HepG2 (cell line): ENCODE results near the gene FAM50A. TPM values are rescaled to one million over a fixed set of nuclear protein-coding genes. Genes with fewer than 3 reads are reported as not detected.

Experiments
- CBX5 ChIP-seq: sonication (generic); formaldehyde crosslinking; IDR thresholded peaks from 2 replicates; pipeline ENCODE4 v1.4.0; 2020; ENCODE audit warnings: missing genetic modification reagents, borderline replicate concordance
- MXD4 ChIP-seq: IDR thresholded peaks from 2 replicates; pipeline ENCODE4 v1.6.1; 2016; ENCODE audit warnings: mild to moderate bottlenecking, missing biosample characterization, missing genetic modification reagents
- PHF8 ChIP-seq: sonication (generic); formaldehyde crosslinking; IDR thresholded peaks from 2 replicates; pipeline ENCODE4 v1.5.0; 2020; ENCODE audit warnings: missing genetic modification reagents
- SSRP1 ChIP-seq: IDR thresholded peaks from 2 replicates; pipeline ENCODE4 v1.6.1; 2016; ENCODE audit warnings: control low read depth
- ZNF121 ChIP-seq: sonication (generic); formaldehyde crosslinking; IDR thresholded peaks from 2 replicates; pipeline ENCODE4 v1.5.0; 2020; ENCODE audit warnings: mild to moderate bottlenecking, missing genetic modification reagents
- ZNF329 ChIP-seq: sonication (generic); formaldehyde crosslinking; IDR thresholded peaks from 2 replicates; pipeline ENCODE4 v1.9.0; 2021; ENCODE audit warnings: low read depth, mild to moderate bottlenecking, missing genetic modification reagents
- ZNF670 ChIP-seq: sonication (generic); formaldehyde crosslinking; IDR thresholded peaks from 2 replicates; pipeline ENCODE4 v1.8.0; 2022; ENCODE audit warnings: mild to moderate bottlenecking, missing genetic modification reagents, borderline replicate concordance
- ZNF674 ChIP-seq: sonication (generic); formaldehyde crosslinking; IDR thresholded peaks from 2 replicates; pipeline ENCODE4 v1.5.0; 2020; ENCODE audit warnings: low read depth, mild to moderate bottlenecking, missing genetic modification reagents
- polyA plus RNA-seq, 8 experiments: library from polyadenylated mRNA; depleted of rRNA in 3 of 8; stranded (reverse) in 7 of 8; unstranded in 1 of 8; fragments of >200 nt; fragmentation: Illumina TruSeq in 4 of 8; extraction: Trizol in 4 of 8; gene quantifications; 2 replicates each; pipeline versions ENCODE4 v1.2.1 to v1.2.3, GENCODE V29; 2011 to 2016; ENCODE audit warnings: low read depth in 4 of 8, missing spikeins in 1 of 8, mixed read lengths in 1 of 8; ENCODE audit not compliant: insufficient read depth in 1 of 8
- total RNA-seq, 5 experiments: library from RNA; depleted of rRNA; stranded (reverse); fragments of >200 nt; fragmentation: Illumina TruSeq; extraction: Trizol; gene quantifications; 2 replicates each; pipeline ENCODE4 v1.2.3, GENCODE V29; 2016; ENCODE audit warnings: low read depth in 1 of 5
- TF ChIP-seq, protein P1 (sequence below): sonication (generic); formaldehyde crosslinking; IDR thresholded peaks from 2 replicates; pipeline ENCODE4 v1.5.0; 2020; ENCODE audit warnings: mild to moderate bottlenecking, missing genetic modification reagents, borderline replicate concordance
- TF ChIP-seq, protein P2 (sequence below): sonication (generic); formaldehyde crosslinking; IDR thresholded peaks from 2 replicates; pipeline ENCODE4 v1.9.0; 2021; ENCODE audit warnings: mild to moderate bottlenecking, missing genetic modification reagents
- TF ChIP-seq, protein P3 (sequence below): sonication (generic); formaldehyde crosslinking; IDR thresholded peaks from 2 replicates; pipeline ENCODE4 v1.5.0; 2020; ENCODE audit warnings: missing genetic modification reagents, mild to moderate bottlenecking, borderline replicate concordance

The FAM50A gene
- total and polyA plus RNA-seq, 2 of the 13 experiments (the other 11 are each of a cell fraction or from before 2014, with no cell fraction given): 30.7 to 40.7 TPM

DNA sequence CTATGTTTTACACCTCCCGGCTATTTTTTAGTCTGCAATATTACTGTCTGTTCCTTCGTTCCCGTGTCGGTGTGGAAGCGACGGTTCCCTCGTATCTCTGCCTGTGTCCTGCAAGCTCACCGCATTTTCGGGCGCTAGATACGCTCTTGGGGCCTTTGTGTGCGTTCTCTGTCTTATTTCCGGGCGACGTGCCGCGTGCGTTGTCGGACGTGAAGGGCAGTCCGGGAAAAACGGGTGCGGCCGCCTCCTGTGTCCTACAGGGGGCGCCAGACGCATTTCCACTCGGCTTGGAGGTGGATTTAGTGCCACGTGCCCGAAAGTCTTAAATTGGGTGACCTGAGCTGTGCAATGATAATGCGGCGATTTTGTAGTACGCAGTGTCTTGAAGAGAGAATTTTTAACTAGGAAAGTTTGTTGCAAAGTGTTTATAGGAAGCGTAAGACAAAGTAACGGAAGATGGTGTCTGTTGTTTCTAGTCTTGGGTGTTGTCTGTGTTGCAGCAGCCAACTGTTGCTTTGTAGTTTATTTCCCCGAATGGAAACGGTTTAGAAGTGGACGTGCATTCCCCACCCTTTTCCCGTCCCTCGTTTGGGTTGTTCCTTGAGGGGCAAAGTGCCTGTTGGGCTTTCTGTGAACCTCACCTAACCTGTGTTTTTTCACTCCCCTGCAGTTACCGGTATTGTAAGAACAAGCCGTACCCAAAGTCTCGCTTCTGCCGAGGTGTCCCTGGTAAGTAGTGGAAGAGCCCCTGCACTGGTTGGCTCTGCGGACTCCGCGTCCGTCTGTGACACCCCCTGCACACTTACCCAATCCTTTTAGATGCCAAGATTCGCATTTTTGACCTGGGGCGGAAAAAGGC lies 45.0 kb upstream of the FAM50A start (continued):
- TF ChIP-seq, protein P1, sequence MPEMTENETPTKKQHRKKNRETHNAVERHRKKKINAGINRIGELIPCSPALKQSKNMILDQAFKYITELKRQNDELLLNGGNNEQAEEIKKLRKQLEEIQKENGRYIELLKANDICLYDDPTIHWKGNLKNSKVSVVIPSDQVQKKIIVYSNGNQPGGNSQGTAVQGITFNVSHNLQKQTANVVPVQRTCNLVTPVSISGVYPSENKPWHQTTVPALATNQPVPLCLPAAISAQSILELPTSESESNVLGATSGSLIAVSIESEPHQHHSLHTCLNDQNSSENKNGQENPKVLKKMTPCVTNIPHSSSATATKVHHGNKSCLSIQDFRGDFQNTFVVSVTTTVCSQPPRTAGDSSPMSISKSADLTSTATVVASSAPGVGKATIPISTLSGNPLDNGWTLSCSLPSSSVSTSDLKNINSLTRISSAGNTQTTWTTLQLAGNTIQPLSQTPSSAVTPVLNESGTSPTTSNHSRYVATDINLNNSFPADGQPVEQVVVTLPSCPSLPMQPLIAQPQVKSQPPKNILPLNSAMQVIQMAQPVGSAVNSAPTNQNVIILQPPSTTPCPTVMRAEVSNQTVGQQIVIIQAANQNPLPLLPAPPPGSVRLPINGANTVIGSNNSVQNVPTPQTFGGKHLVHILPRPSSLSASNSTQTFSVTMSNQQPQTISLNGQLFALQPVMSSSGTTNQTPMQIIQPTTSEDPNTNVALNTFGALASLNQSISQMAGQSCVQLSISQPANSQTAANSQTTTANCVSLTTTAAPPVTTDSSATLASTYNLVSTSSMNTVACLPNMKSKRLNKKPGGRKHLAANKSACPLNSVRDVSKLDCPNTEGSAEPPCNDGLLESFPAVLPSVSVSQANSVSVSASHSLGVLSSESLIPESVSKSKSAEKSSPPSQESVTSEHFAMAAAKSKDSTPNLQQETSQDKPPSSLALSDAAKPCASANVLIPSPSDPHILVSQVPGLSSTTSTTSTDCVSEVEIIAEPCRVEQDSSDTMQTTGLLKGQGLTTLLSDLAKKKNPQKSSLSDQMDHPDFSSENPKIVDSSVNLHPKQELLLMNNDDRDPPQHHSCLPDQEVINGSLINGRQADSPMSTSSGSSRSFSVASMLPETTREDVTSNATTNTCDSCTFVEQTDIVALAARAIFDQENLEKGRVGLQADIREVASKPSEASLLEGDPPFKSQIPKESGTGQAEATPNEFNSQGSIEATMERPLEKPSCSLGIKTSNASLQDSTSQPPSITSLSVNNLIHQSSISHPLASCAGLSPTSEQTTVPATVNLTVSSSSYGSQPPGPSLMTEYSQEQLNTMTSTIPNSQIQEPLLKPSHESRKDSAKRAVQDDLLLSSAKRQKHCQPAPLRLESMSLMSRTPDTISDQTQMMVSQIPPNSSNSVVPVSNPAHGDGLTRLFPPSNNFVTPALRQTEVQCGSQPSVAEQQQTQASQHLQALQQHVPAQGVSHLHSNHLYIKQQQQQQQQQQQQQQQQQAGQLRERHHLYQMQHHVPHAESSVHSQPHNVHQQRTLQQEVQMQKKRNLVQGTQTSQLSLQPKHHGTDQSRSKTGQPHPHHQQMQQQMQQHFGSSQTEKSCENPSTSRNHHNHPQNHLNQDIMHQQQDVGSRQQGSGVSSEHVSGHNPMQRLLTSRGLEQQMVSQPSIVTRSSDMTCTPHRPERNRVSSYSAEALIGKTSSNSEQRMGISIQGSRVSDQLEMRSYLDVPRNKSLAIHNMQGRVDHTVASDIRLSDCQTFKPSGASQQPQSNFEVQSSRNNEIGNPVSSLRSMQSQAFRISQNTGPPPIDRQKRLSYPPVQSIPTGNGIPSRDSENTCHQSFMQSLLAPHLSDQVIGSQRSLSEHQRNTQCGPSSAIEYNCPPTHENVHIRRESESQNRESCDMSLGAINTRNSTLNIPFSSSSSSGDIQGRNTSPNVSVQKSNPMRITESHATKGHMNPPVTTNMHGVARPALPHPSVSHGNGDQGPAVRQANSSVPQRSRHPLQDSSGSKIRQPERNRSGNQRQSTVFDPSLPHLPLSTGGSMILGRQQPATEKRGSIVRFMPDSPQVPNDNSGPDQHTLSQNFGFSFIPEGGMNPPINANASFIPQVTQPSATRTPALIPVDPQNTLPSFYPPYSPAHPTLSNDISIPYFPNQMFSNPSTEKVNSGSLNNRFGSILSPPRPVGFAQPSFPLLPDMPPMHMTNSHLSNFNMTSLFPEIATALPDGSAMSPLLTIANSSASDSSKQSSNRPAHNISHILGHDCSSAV (CRISPR knock-in tag): no peak
- no peak for TF ChIP-seq ZNF670
- TF ChIP-seq ZNF674 (CRISPR knock-in tag): no peak
- peak; percentile 37; the same call in 1 of the 2 replicates for TF ChIP-seq PHF8
- TF ChIP-seq, protein P2, sequence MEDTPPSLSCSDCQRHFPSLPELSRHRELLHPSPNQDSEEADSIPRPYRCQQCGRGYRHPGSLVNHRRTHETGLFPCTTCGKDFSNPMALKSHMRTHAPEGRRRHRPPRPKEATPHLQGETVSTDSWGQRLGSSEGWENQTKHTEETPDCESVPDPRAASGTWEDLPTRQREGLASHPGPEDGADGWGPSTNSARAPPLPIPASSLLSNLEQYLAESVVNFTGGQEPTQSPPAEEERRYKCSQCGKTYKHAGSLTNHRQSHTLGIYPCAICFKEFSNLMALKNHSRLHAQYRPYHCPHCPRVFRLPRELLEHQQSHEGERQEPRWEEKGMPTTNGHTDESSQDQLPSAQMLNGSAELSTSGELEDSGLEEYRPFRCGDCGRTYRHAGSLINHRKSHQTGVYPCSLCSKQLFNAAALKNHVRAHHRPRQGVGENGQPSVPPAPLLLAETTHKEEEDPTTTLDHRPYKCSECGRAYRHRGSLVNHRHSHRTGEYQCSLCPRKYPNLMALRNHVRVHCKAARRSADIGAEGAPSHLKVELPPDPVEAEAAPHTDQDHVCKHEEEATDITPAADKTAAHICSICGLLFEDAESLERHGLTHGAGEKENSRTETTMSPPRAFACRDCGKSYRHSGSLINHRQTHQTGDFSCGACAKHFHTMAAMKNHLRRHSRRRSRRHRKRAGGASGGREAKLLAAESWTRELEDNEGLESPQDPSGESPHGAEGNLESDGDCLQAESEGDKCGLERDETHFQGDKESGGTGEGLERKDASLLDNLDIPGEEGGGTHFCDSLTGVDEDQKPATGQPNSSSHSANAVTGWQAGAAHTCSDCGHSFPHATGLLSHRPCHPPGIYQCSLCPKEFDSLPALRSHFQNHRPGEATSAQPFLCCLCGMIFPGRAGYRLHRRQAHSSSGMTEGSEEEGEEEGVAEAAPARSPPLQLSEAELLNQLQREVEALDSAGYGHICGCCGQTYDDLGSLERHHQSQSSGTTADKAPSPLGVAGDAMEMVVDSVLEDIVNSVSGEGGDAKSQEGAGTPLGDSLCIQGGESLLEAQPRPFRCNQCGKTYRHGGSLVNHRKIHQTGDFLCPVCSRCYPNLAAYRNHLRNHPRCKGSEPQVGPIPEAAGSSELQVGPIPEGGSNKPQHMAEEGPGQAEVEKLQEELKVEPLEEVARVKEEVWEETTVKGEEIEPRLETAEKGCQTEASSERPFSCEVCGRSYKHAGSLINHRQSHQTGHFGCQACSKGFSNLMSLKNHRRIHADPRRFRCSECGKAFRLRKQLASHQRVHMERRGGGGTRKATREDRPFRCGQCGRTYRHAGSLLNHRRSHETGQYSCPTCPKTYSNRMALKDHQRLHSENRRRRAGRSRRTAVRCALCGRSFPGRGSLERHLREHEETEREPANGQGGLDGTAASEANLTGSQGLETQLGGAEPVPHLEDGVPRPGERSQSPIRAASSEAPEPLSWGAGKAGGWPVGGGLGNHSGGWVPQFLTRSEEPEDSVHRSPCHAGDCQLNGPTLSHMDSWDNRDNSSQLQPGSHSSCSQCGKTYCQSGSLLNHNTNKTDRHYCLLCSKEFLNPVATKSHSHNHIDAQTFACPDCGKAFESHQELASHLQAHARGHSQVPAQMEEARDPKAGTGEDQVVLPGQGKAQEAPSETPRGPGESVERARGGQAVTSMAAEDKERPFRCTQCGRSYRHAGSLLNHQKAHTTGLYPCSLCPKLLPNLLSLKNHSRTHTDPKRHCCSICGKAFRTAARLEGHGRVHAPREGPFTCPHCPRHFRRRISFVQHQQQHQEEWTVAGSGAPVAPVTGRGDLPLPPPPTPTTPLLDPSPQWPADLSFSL (CRISPR knock-in tag): no peak
- TF ChIP-seq SSRP1 (CRISPR knock-in tag): no peak
- no peak for TF ChIP-seq CBX5 (CRISPR knock-in tag)
- no peak for TF ChIP-seq ZNF121 (CRISPR knock-in tag)
- no peak for TF ChIP-seq ZNF329
- TF ChIP-seq, protein P3, sequence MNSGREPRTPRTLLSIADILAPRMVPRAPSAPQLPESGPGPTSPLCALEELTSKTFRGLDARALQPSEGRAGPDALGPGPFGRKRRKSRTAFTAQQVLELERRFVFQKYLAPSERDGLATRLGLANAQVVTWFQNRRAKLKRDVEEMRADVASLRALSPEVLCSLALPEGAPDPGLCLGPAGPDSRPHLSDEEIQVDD (CRISPR knock-in tag): no peak
- TF ChIP-seq MXD4 (CRISPR knock-in tag): 0 out of 2 replicates have a peak, but pooled peaks have one; percentile 2
